GM12878 (cell line): Measurements from ENCODE around the gene PIWIL1. TPM values are rescaled to one million over a fixed set of nuclear protein-coding genes. Genes with fewer than 3 reads are reported as not detected.

Experiments used
- ATAC-seq: fragments of 200-7000 bp; cut with Tn5 transposase; 3 replicates; pipeline ENCODE4 v1.9.1; 2020; ENCODE audit warnings: mild to moderate bottlenecking, moderate library complexity
- BruUV-seq: library from RNA; stranded (reverse); fragments of 400-500 nt; replicated peaks from 2 replicates; lab custom pipeline; 2021; lab: Mats Ljungman, UMichigan
- CTCF ChIA-PET: fragments of 300-600 bp; sonication (Branson Sonifier 250); formaldehyde crosslinking; extraction: SDS; loops from one replicate; lab custom pipeline; 2021; ENCODE audit warnings: inconsistent platforms; lab: Yijun Ruan, JAX
- POLR2A ChIA-PET: fragments of 350-600 bp; formaldehyde crosslinking; extraction: SDS; loops from one replicate; lab custom pipeline; 2021; ENCODE audit warnings: inconsistent platforms; lab: Charles Lee
- RAD21 ChIA-PET: fragments of 300-600 bp; sonication (Branson Sonifier 250); formaldehyde crosslinking; loops from one replicate; lab custom pipeline; 2023; ENCODE audit warnings: antibody characterized with exemption; ENCODE audit not compliant: unreplicated experiment; lab: Charles Lee
- SMC1A ChIA-PET: fragments of 300-600 bp; sonication (Branson Sonifier 250); formaldehyde crosslinking; loops from one replicate; lab custom pipeline; 2023; ENCODE audit not compliant: unreplicated experiment, uncharacterized antibody; lab: Charles Lee
- DNase-seq: peaks from one replicate; pipeline ENCODE4 v3.0.0-alpha.2; 2011; ENCODE audit warnings: low read depth, low spot score
- FAIRE-seq: peaks from 3 replicates; lab custom pipeline; 2011; peaks lifted over from hg19 to GRCh38; lab: Jason Lieb, UNC
- H2AFZ ChIP-seq: 2 replicates; pipeline ENCODE4 v1.6.0; 2011; ENCODE audit warnings: low read depth, low read length, control low read depth; ENCODE audit not compliant: control insufficient read depth
- H3K27ac ChIP-seq: 2 replicates; pipeline ENCODE4 v1.5.1; 2011; ENCODE audit warnings: control low read depth; ENCODE audit not compliant: control insufficient read depth, insufficient read depth
- H3K27me3 ChIP-seq, 2 experiments: replicated peaks in 1 of 2; 2 replicates each; pipeline versions ENCODE4 v1.6.0 to v1.6.1; 2011; ENCODE audit warnings: low read length in 1 of 2; ENCODE audit not compliant: control insufficient read depth in 2 of 2, insufficient read depth in 2 of 2
- H3K36me3 ChIP-seq, 2 experiments: 2 replicates each; pipeline ENCODE4 v1.5.1; 2011; ENCODE audit warnings: low read length in 1 of 2; ENCODE audit not compliant: control insufficient read depth in 2 of 2, insufficient read depth in 2 of 2
- H3K4me1 ChIP-seq: 2 replicates; pipeline ENCODE4 v1.6.1; 2011; ENCODE audit warnings: mild to moderate bottlenecking, low read length, moderate library complexity, mixed read lengths; ENCODE audit not compliant: control insufficient read depth, insufficient read depth
- H3K4me2 ChIP-seq: 2 replicates; pipeline ENCODE4 v1.6.0; 2011; ENCODE audit warnings: control low read depth; ENCODE audit not compliant: control insufficient read depth, insufficient read depth
- H3K4me3 ChIP-seq: fragments of 200-600 bp; sonication (generic); 2 replicates; pipeline ENCODE4 v1.5.1; 2016
- H3K79me2 ChIP-seq: 2 replicates; pipeline ENCODE4 v1.6.0; 2011; ENCODE audit warnings: low read length; ENCODE audit not compliant: control insufficient read depth, insufficient read depth
- H3K9ac ChIP-seq: 2 replicates; pipeline ENCODE4 v1.8.0; 2011; ENCODE audit warnings: low read length, control low read depth, mixed read lengths; ENCODE audit not compliant: control insufficient read depth, insufficient read depth
- H3K9me3 ChIP-seq: replicated peaks from 3 replicates; pipeline ENCODE4 v1.5.1; 2011; ENCODE audit warnings: mild to moderate bottlenecking, low read length; ENCODE audit not compliant: control insufficient read depth, insufficient read depth
- H4K20me1 ChIP-seq: 2 replicates; pipeline ENCODE4 v1.6.0; 2011; ENCODE audit not compliant: control insufficient read depth, insufficient read depth
- BHLHE40 ChIP-seq, 2 experiments: fragments of 450-650 bp in 1 of 2; IDR thresholded peaks; 2 replicates each; pipeline ENCODE4 v1.6.1; 2011 to 2017; ENCODE audit warnings: low read depth in 2 of 2, borderline replicate concordance in 1 of 2, improper control_type of control experiment in 1 of 2, low read length in 1 of 2, mild to moderate bottlenecking in 1 of 2
- CBFB ChIP-seq: IDR thresholded peaks from 2 replicates; pipeline ENCODE4 v1.6.1; 2016; ENCODE audit warnings: antibody characterized with exemption, low read depth
- CEBPB ChIP-seq, 2 experiments: fragments of 150-350 bp in 1 of 2; IDR thresholded peaks; 2 replicates each; pipeline ENCODE4 v1.6.1; 2012 to 2014; ENCODE audit warnings: low read depth in 2 of 2, low read length in 2 of 2, borderline replicate concordance in 1 of 2, inconsistent platforms in 1 of 2
- EED ChIP-seq: sonication (generic); IDR thresholded peaks from 2 replicates; pipeline ENCODE4 v1.6.1; 2016; ENCODE audit warnings: antibody characterized with exemption, low read depth
- EGR1 ChIP-seq, 2 experiments: IDR thresholded peaks; 1 replicate in 1 of 2; 2 replicates in 1 of 2; pipeline ENCODE4 v1.6.1; 2011 to 2012; ENCODE audit warnings: low read depth in 2 of 2, low read length in 2 of 2, borderline replicate concordance in 1 of 2, mild to moderate bottlenecking in 1 of 2, moderate library complexity in 1 of 2
- HCFC1 ChIP-seq: fragments of 150-350 bp; IDR thresholded peaks from 2 replicates; pipeline ENCODE4 v1.6.1; 2014; ENCODE audit warnings: low read length
- IRF4 ChIP-seq: IDR thresholded peaks from 2 replicates; pipeline ENCODE4 v1.6.1; 2011; ENCODE audit warnings: low read depth, low read length
- LARP7 ChIP-seq: fragments of 450-650 bp; IDR thresholded peaks from 2 replicates; pipeline ENCODE4 v1.6.1; 2017; ENCODE audit warnings: mild to moderate bottlenecking
- NR2C1 ChIP-seq: fragments of 450-650 bp; IDR thresholded peaks from 2 replicates; pipeline ENCODE4 v1.6.1; 2017; ENCODE audit warnings: antibody characterized with exemption, mild to moderate bottlenecking, moderate library complexity
- POU2F2 ChIP-seq: IDR thresholded peaks from 3 replicates; pipeline ENCODE4 v1.6.1; 2011; ENCODE audit warnings: low read depth, mild to moderate bottlenecking, low read length, borderline replicate concordance
- RAD51 ChIP-seq: fragments of 450-650 bp; IDR thresholded peaks from 2 replicates; pipeline ENCODE4 v1.6.1; 2016; ENCODE audit warnings: moderate library complexity, mild to moderate bottlenecking, inconsistent platforms
- RUNX3 ChIP-seq: IDR thresholded peaks from 2 replicates; pipeline ENCODE4 v1.6.1; 2012; ENCODE audit warnings: low read length, inconsistent platforms
- SMAD1 ChIP-seq: fragments of 450-650 bp; IDR thresholded peaks from 2 replicates; pipeline ENCODE4 v1.6.1; 2018; ENCODE audit warnings: mild to moderate bottlenecking, low read depth; ENCODE audit not compliant: partially characterized antibody
- ZNF207 ChIP-seq: fragments of 450-650 bp; IDR thresholded peaks from 2 replicates; pipeline ENCODE4 v1.6.1; 2014; ENCODE audit warnings: antibody characterized with exemption, mild to moderate bottlenecking, borderline replicate concordance
- WGBS: methylation state at CpG from one replicate; pipeline ENCODE4 v1.1.6; 2016; ENCODE audit warnings: low lambda C conversion rate; ENCODE audit not compliant: insufficient replicate concordance, insufficient coverage; ENCODE audit errors: missing lambda C conversion rate; 5-methylcytosine and 5-hydroxymethylcytosine counted together
- in situ Hi-C: fragments of 300-500 bp; cut with MboI; formaldehyde crosslinking; loops from 9 replicates; pipeline ENCODE4 v1.14.3; 2018; ENCODE audit warnings: mixed read lengths
- intact Hi-C: fragments of 100-400 bp; cut with micrococcal nuclease; formaldehyde crosslinking; loops from one replicate; pipeline ENCODE4 v1.14.2; 2022; ENCODE audit not compliant: unreplicated experiment
- polyA plus RNA-seq, 11 experiments: library from polyadenylated mRNA; depleted of rRNA in 4 of 11; unstranded in 6 of 11; stranded (reverse) in 5 of 11; fragments of >200 nt; fragmentation: Nextera tagmentation in 4 of 11; fragmentation: Illumina TruSeq in 1 of 11; extraction: Ambion mirVana in 4 of 11; extraction: Trizol in 1 of 11; gene quantifications; 1 replicate in 1 of 11; 2 replicates in 10 of 11; pipeline versions ENCODE4 v1.2.1 to v1.2.3, GENCODE V29; 2011 to 2016; ENCODE audit warnings: inconsistent platforms in 2 of 11, missing spikeins in 2 of 11, low read depth in 1 of 11
- total RNA-seq, 4 experiments: library from RNA; depleted of rRNA in 3 of 4; stranded (reverse); fragments of >200 nt in 3 of 4; fragmentation: Illumina TruSeq in 1 of 4; extraction: Trizol in 1 of 4; gene quantifications; 2 replicates each; pipeline versions ENCODE4 v1.2.1 to v1.2.3, GENCODE V29; 2013 to 2021
- TF ChIP-seq, protein P1 (sequence below): fragments of 450-650 bp; IDR thresholded peaks from 2 replicates; pipeline ENCODE4 v1.6.1; 2017; ENCODE audit warnings: borderline replicate concordance
- TF ChIP-seq, protein P2 (sequence below): fragments of 450-650 bp; formaldehyde crosslinking; IDR thresholded peaks from 2 replicates; pipeline ENCODE4 v1.4.0; 2022; ENCODE audit warnings: mild to moderate bottlenecking, moderate library complexity
- TF ChIP-seq, protein P3 (sequence below): IDR thresholded peaks from 2 replicates; pipeline ENCODE4 v1.6.1; 2012; ENCODE audit warnings: mild to moderate bottlenecking, low read depth, low read length

Gene PIWIL1
- total and polyA plus RNA-seq, 10 of the 15 experiments (the other 5 are each of a cell fraction or from before 2014, with no cell fraction given) = not detected

DNA sequence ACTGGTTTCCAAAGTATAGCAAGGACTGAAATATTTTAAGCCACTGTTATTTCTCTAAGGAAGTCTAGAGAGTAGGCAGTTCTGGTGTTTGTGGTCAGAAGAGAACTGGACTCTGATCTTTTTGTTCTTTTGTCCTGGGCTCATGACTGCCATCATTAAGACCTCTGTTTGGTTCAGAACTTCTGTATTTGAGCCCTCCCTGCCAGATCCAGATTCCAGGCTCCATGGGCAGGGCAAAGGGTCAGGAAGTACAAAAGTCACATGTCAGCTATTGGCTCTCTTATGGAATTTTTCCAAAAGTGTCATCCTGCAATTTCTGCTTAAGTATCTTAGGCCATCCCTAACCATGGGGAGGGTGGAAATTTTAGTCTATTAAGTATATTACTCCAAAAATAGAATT is 6.8 kb downstream of the PIWIL1 start (continued):
- TF ChIP-seq, protein P1, sequence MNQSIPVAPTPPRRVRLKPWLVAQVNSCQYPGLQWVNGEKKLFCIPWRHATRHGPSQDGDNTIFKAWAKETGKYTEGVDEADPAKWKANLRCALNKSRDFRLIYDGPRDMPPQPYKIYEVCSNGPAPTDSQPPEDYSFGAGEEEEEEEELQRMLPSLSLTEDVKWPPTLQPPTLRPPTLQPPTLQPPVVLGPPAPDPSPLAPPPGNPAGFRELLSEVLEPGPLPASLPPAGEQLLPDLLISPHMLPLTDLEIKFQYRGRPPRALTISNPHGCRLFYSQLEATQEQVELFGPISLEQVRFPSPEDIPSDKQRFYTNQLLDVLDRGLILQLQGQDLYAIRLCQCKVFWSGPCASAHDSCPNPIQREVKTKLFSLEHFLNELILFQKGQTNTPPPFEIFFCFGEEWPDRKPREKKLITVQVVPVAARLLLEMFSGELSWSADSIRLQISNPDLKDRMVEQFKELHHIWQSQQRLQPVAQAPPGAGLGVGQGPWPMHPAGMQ = no peak
- TF ChIP-seq RAD51 = no peak
- TF ChIP-seq HCFC1 = no peak
- TF ChIP-seq IRF4 = no peak

DNA sequence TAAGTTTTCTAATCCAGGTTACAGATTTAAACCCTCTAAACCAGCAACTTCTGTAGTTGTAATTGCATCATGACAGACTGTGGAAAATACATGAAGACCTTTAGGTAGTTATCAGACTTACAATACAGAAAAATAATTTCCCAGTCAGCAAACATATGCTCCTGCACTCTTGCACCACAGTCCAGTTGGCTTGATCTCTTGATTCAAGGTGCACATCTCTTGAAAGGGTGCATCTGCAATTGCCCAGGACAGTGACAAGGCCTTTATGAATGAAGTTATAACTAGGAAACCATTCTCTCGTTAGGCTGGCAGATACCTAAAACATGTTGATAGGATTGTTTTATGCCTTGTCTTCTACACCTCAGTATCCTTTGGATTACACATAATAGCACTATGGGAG is 7.6 kb downstream of the PIWIL1 start:
- RAD21 ChIA-PET = no interaction called here
- POLR2A ChIA-PET = no interaction called here
- FAIRE-seq = no peak

More for the DNA sequence above, 7.6 kb downstream of the PIWIL1 start:
- CTCF ChIA-PET = no interaction called here
- no peak for TF ChIP-seq EGR1 (IDR thresholded peaks at IDR 0.05; ENCODE audit: borderline replicate concordance in 1 of 2, low read depth in 2 of 2, low read length in 2 of 2)
- no peak for TF ChIP-seq CEBPB (IDR thresholded peaks at IDR 0.05; ENCODE audit: borderline replicate concordance in 1 of 2, low read depth in 2 of 2, low read length in 2 of 2)
- TF ChIP-seq BHLHE40 (IDR thresholded peaks at IDR 0.05; ENCODE audit: borderline replicate concordance in 1 of 2, low read depth in 2 of 2, low read length in 1 of 2) = no peak
- no peak for TF ChIP-seq SMAD1
- TF ChIP-seq CBFB = no peak
- no peak for TF ChIP-seq LARP7
- TF ChIP-seq RUNX3 = no peak
- TF ChIP-seq ZNF207 = no peak
- TF ChIP-seq, protein P2, sequence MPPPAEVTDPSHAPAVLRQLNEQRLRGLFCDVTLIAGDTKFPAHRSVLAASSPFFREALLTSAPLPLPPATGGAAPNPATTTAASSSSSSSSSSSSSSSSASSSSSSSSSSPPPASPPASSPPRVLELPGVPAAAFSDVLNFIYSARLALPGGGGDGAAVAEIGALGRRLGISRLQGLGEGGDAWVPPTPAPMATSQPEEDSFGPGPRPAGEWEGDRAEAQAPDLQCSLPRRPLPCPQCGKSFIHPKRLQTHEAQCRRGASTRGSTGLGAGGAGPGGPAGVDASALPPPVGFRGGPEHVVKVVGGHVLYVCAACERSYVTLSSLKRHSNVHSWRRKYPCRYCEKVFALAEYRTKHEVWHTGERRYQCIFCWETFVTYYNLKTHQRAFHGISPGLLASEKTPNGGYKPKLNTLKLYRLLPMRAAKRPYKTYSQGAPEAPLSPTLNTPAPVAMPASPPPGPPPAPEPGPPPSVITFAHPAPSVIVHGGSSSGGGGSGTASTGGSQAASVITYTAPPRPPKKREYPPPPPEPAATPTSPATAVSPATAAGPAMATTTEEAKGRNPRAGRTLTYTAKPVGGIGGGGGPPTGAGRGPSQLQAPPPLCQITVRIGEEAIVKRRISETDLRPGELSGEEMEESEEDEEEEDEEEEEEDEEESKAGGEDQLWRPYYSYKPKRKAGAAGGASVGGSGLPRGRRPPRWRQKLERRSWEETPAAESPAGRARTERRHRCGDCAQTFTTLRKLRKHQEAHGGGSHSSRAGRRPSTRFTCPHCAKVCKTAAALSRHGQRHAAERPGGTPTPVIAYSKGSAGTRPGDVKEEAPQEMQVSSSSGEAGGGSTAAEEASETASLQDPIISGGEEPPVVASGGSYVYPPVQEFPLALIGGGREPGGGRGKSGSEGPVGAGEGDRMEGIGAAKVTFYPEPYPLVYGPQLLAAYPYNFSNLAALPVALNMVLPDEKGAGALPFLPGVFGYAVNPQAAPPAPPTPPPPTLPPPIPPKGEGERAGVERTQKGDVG (CRISPR knock-in tag) = no peak
- TF ChIP-seq POU2F2 = no peak
- TF ChIP-seq EED = no peak
- no peak for TF ChIP-seq NR2C1
- TF ChIP-seq, protein P3, sequence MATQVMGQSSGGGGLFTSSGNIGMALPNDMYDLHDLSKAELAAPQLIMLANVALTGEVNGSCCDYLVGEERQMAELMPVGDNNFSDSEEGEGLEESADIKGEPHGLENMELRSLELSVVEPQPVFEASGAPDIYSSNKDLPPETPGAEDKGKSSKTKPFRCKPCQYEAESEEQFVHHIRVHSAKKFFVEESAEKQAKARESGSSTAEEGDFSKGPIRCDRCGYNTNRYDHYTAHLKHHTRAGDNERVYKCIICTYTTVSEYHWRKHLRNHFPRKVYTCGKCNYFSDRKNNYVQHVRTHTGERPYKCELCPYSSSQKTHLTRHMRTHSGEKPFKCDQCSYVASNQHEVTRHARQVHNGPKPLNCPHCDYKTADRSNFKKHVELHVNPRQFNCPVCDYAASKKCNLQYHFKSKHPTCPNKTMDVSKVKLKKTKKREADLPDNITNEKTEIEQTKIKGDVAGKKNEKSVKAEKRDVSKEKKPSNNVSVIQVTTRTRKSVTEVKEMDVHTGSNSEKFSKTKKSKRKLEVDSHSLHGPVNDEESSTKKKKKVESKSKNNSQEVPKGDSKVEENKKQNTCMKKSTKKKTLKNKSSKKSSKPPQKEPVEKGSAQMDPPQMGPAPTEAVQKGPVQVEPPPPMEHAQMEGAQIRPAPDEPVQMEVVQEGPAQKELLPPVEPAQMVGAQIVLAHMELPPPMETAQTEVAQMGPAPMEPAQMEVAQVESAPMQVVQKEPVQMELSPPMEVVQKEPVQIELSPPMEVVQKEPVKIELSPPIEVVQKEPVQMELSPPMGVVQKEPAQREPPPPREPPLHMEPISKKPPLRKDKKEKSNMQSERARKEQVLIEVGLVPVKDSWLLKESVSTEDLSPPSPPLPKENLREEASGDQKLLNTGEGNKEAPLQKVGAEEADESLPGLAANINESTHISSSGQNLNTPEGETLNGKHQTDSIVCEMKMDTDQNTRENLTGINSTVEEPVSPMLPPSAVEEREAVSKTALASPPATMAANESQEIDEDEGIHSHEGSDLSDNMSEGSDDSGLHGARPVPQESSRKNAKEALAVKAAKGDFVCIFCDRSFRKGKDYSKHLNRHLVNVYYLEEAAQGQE = no peak
- Histone ChIP-seq H3K36me3 (no peaks in the 10 kb centered on the region), H2AFZ (no peak overlapping the region), H3K4me1 (no peaks in the 10 kb centered on the region), H4K20me1 (no peaks in the 10 kb centered on the region), H3K27me3 (no peaks in the 10 kb centered on the region), H3K4me3 (no peak overlapping the region), H3K27ac (no peak overlapping the region), H3K79me2 (no peaks in the 10 kb centered on the region), H3K9me3 (no peaks in the 10 kb centered on the region), H3K4me2 (no peak overlapping the region), H3K9ac (no peak overlapping the region)
- in situ Hi-C loops = no loop called here
- BruUV-seq = no TSS peak
- intact Hi-C loops = no loop called here
- no peak for DNase-seq
- SMC1A ChIA-PET = no interaction called here
- no peak for ATAC-seq
- WGBS = 23% methylated on average over 1 of the region's 1 CpG
